IMR-90 (cell line): ENCODE measurements around the gene ARNT2. TPM values are rescaled to one million over a fixed set of nuclear protein-coding genes. Genes with fewer than 3 reads are reported as not detected.

ENCODE experiments used
- ATAC-seq: fragments of 200-7000 bp; cut with Tn5 transposase; 2 replicates; pipeline ENCODE4 v1.9.1; 2020; ENCODE audit warnings: low read depth, mild to moderate bottlenecking, moderate library complexity
- BruUV-seq: library from RNA; stranded (reverse); fragments of 400-500 nt; replicated peaks from 2 replicates; lab custom pipeline; 2021; lab: Mats Ljungman, UMichigan
- CTCF ChIA-PET: fragments of 300-600 bp; formaldehyde crosslinking; extraction: SDS; loops from one replicate; lab custom pipeline; 2021; ENCODE audit warnings: antibody characterized with exemption; lab: Yijun Ruan, JAX
- POLR2A ChIA-PET: fragments of 300-600 bp; sonication (Branson Sonifier 250); formaldehyde crosslinking; loops from one replicate; lab custom pipeline; 2022; ENCODE audit warnings: antibody characterized with exemption; ENCODE audit not compliant: unreplicated experiment; lab: Charles Lee
- DNase-seq: peaks from one replicate; pipeline ENCODE4 v3.0.0; 2013
- H2AFZ ChIP-seq: replicated peaks from 2 replicates; pipeline ENCODE3; 2013; ENCODE audit warnings: low read length, mild to moderate bottlenecking; ENCODE audit not compliant: poor library complexity
- H2AK5ac ChIP-seq: 2 replicates; pipeline ENCODE4 v1.6.1; 2013; ENCODE audit warnings: low read depth, low read length, inconsistent platforms
- H2AK9ac ChIP-seq: replicated peaks from 2 replicates; pipeline ENCODE3; 2013; ENCODE audit warnings: mild to moderate bottlenecking, low read depth, low read length, moderate library complexity; ENCODE audit not compliant: poor library complexity
- H2BK120ac ChIP-seq: 2 replicates; pipeline ENCODE4 v1.6.1; 2013; ENCODE audit warnings: low read depth, low read length, inconsistent platforms
- H2BK15ac ChIP-seq: 3 replicates; pipeline ENCODE4 v1.6.1; 2013; ENCODE audit warnings: low read depth, low read length, inconsistent platforms
- H2BK20ac ChIP-seq: 2 replicates; pipeline ENCODE4 v1.6.1; 2013; ENCODE audit warnings: low read depth, mild to moderate bottlenecking, inconsistent platforms, low read length, moderate library complexity
- H2BK5ac ChIP-seq: 2 replicates; pipeline ENCODE4 v1.6.1; 2013; ENCODE audit warnings: mild to moderate bottlenecking, low read depth, low read length, inconsistent platforms; ENCODE audit not compliant: poor library complexity, severe bottlenecking
- H3K14ac ChIP-seq: replicated peaks from 2 replicates; pipeline ENCODE4 v1.6.1; 2013; ENCODE audit warnings: low read depth, low read length, inconsistent platforms
- H3K18ac ChIP-seq: 2 replicates; pipeline ENCODE4 v1.6.1; 2013; ENCODE audit warnings: low read depth, low read length, control low read depth
- H3K23ac ChIP-seq: 2 replicates; pipeline ENCODE4 v1.6.1; 2013; ENCODE audit warnings: low read depth, low read length, inconsistent platforms
- H3K27ac ChIP-seq: 2 replicates; pipeline ENCODE4 v1.5.1; 2013; ENCODE audit warnings: mild to moderate bottlenecking, control low read depth, low read length; ENCODE audit not compliant: insufficient read depth
- H3K27me3 ChIP-seq: 2 replicates; pipeline ENCODE4 v1.6.1; 2013; ENCODE audit warnings: low read length; ENCODE audit not compliant: control insufficient read depth, insufficient read depth
- H3K36me3 ChIP-seq: 2 replicates; pipeline ENCODE4 v1.6.1; 2013; ENCODE audit warnings: low read length, mixed read lengths; ENCODE audit not compliant: control insufficient read depth, insufficient read depth
- H3K4ac ChIP-seq: 2 replicates; pipeline ENCODE4 v1.6.1; 2013; ENCODE audit warnings: low read depth, low read length, inconsistent platforms
- H3K4me1 ChIP-seq: 2 replicates; pipeline ENCODE4 v1.6.1; 2013; ENCODE audit warnings: low read length, mixed read lengths; ENCODE audit not compliant: control insufficient read depth, insufficient read depth
- H3K4me2 ChIP-seq: 2 replicates; pipeline ENCODE4 v1.6.1; 2013; ENCODE audit warnings: low read depth, mild to moderate bottlenecking, control low read depth, low read length, moderate library complexity
- H3K4me3 ChIP-seq: 2 replicates; pipeline ENCODE4 v1.5.1; 2013; ENCODE audit warnings: low read depth, mild to moderate bottlenecking, control low read depth, low read length, moderate library complexity; ENCODE audit not compliant: insufficient read depth
- H3K56ac ChIP-seq: 2 replicates; pipeline ENCODE4 v1.6.1; 2013; ENCODE audit warnings: low read length, inconsistent platforms; ENCODE audit not compliant: insufficient read depth; ENCODE audit errors: extremely low read depth
- H3K79me1 ChIP-seq, 2 experiments: 2 replicates each; pipeline ENCODE4 v1.6.1; 2013; ENCODE audit warnings: low read length in 2 of 2, inconsistent platforms in 1 of 2, low read depth in 1 of 2
- H3K9ac ChIP-seq: 2 replicates; pipeline ENCODE4 v1.6.1; 2013; ENCODE audit warnings: low read depth, low read length, control low read depth
- H3K9me1 ChIP-seq: 2 replicates; pipeline ENCODE4 v1.6.1; 2013; ENCODE audit warnings: low read length, inconsistent platforms; ENCODE audit not compliant: insufficient read depth
- H3K9me3 ChIP-seq: 2 replicates; pipeline ENCODE4 v1.6.1; 2013; ENCODE audit warnings: low read length; ENCODE audit not compliant: control insufficient read depth, insufficient read depth
- H4K20me1 ChIP-seq: 2 replicates; pipeline ENCODE4 v1.6.1; 2013; ENCODE audit warnings: low read length, inconsistent platforms; ENCODE audit not compliant: insufficient read depth
- H4K5ac ChIP-seq: 2 replicates; pipeline ENCODE4 v1.6.1; 2013; ENCODE audit warnings: mild to moderate bottlenecking, low read depth, low read length, control low read depth
- H4K8ac ChIP-seq, 2 experiments: 2 replicates each; pipeline ENCODE4 v1.6.1; 2013; ENCODE audit warnings: low read depth in 2 of 2, low read length in 2 of 2, control low read depth in 1 of 2, inconsistent platforms in 1 of 2
- H4K91ac ChIP-seq: 2 replicates; pipeline ENCODE4 v1.6.1; 2013; ENCODE audit warnings: low read depth, low read length, inconsistent platforms; ENCODE audit not compliant: insufficient read depth
- BHLHE40 ChIP-seq: fragments of 150-350 bp; IDR thresholded peaks from 2 replicates; pipeline ENCODE4 v1.6.1; 2016; ENCODE audit warnings: mild to moderate bottlenecking, low read depth, low read length
- CEBPB ChIP-seq: IDR thresholded peaks from 2 replicates; pipeline ENCODE4 v1.6.1; 2012; ENCODE audit warnings: low read depth, low read length, improper control_type of control experiment
- CHD1 ChIP-seq: IDR thresholded peaks from 2 replicates; pipeline ENCODE4 v1.6.1; 2012; ENCODE audit warnings: low read depth, low read length, improper control_type of control experiment
- FOS ChIP-seq: fragments of 150-350 bp; IDR thresholded peaks from 2 replicates; pipeline ENCODE4 v1.6.1; 2016; ENCODE audit warnings: low read depth, low read length
- MAFK ChIP-seq: IDR thresholded peaks from 2 replicates; pipeline ENCODE4 v1.6.1; 2012; ENCODE audit warnings: low read depth, low read length, improper control_type of control experiment
- MAZ ChIP-seq: IDR thresholded peaks from 2 replicates; pipeline ENCODE4 v1.6.1; 2012; ENCODE audit warnings: low read depth, mild to moderate bottlenecking, low read length, improper control_type of control experiment, moderate library complexity, borderline replicate concordance
- MXI1 ChIP-seq: IDR thresholded peaks from 2 replicates; pipeline ENCODE4 v1.6.1; 2012; ENCODE audit warnings: low read depth, mild to moderate bottlenecking, low read length, moderate library complexity, borderline replicate concordance
- NFE2L2 ChIP-seq: fragments of 150-350 bp; IDR thresholded peaks from 2 replicates; pipeline ENCODE4 v1.6.1; 2016; ENCODE audit warnings: low read depth, mild to moderate bottlenecking, low read length
- POLR2A ChIP-seq: IDR thresholded peaks from 2 replicates; pipeline ENCODE4 v1.6.1; 2012; ENCODE audit warnings: mild to moderate bottlenecking, low read depth, low read length
- RCOR1 ChIP-seq: IDR thresholded peaks from 2 replicates; pipeline ENCODE4 v1.6.1; 2012; ENCODE audit warnings: mild to moderate bottlenecking, low read length, improper control_type of control experiment; ENCODE audit not compliant: insufficient replicate concordance
- RFX5 ChIP-seq: IDR thresholded peaks from 2 replicates; pipeline ENCODE4 v1.8.0; 2012; ENCODE audit warnings: low read depth, mild to moderate bottlenecking, low read length, moderate library complexity
- SMC3 ChIP-seq: fragments of 150-350 bp; IDR thresholded peaks from 2 replicates; pipeline ENCODE4 v1.6.1; 2016; ENCODE audit warnings: low read depth, mild to moderate bottlenecking, antibody characterized with exemption, low read length, moderate library complexity
- WGBS, 2 experiments: methylation state at CpG; one replicate each; pipeline versions ENCODE4 v1.1.5 to v1.1.7; 2013; ENCODE audit warnings: missing lambda C conversion rate in 2 of 2; ENCODE audit not compliant: insufficient read length in 1 of 2; ENCODE audit errors: extremely low coverage in 2 of 2; 5-methylcytosine and 5-hydroxymethylcytosine counted together
- dilution Hi-C: fragments of 300-500 bp; cut with HindIII; formaldehyde crosslinking; loops from one replicate; pipeline ENCODE4 v1.14.3; 2018; ENCODE audit warnings: low sequenced_read_pairs; ENCODE audit not compliant: unreplicated experiment
- in situ Hi-C: fragments of 300-500 bp; cut with MboI; formaldehyde crosslinking; loops from 3 replicates; pipeline ENCODE4 v1.14.3; 2019; ENCODE audit warnings: low sequenced_read_pairs, inconsistent platforms, mixed read lengths
- intact Hi-C: fragments of 100-400 bp; cut with micrococcal nuclease; formaldehyde crosslinking; loops from 2 replicates; pipeline ENCODE4 v1.10.0; 2022
- polyA plus RNA-seq, 3 experiments: library from polyadenylated mRNA; depleted of rRNA; stranded (reverse); fragments of >200 nt; gene quantifications; 2 replicates each; pipeline ENCODE4 v1.2.3, GENCODE V29; 2012; ENCODE audit warnings: low replicate concordance in 1 of 3
- total RNA-seq: library from RNA; depleted of rRNA; stranded (reverse); fragments of >200 nt; gene quantifications from 2 replicates; pipeline ENCODE4 v1.2.3, GENCODE V29; 2012
- TF ChIP-seq, protein P1 (sequence below): fragments of 150-350 bp; IDR thresholded peaks from 2 replicates; pipeline ENCODE4 v1.6.1; 2016; ENCODE audit warnings: low read depth, mild to moderate bottlenecking, low read length, moderate library complexity, borderline replicate concordance
- TF ChIP-seq, protein P2 (sequence below): conservative IDR thresholded peaks from 2 replicates; pipeline ENCODE4 v1.5.1; 2012; ENCODE audit warnings: mild to moderate bottlenecking, low read depth, low read length, improper control_type of control experiment
- TF ChIP-seq, protein P3 (sequence below): fragments of 150-350 bp; IDR thresholded peaks from 2 replicates; pipeline ENCODE4 v1.6.1; 2017; ENCODE audit warnings: mild to moderate bottlenecking, antibody characterized with exemption, low read length, low read depth

The ARNT2 gene
- total and polyA plus RNA-seq, 2 of the 4 experiments (the other 2 are of a cell fraction) = 18.2 to 19.0 TPM

DNA sequence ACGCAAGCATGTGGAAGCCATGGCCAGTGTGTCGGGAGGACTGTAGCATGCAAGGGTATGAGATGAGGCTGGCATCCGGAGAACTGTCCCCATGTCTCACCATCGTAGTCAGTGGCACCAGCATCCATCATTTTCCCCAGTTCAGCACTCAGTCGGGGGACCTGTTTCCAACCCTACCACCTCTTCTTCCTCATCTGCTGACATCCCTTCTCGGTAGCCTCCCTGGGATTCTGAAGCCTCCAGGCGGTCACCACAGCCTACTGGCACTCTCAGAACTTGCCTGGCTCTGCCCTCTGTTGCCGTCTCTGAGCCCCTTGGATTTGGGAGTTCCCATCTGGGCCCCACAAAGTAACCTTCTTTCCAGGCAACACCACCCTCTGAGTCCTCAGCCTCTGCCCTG is 159.9 kb downstream of the ARNT2 start:
- dilution Hi-C loops = no loop called here

More for the DNA sequence above, 159.9 kb downstream of the ARNT2 start:
- intact Hi-C loops (no loop called here), in situ Hi-C loops (no loop called here)
- DNase-seq (no peak), ATAC-seq (no peak)
- peaks cover 36% of the 10 kb centered on the region for H3K36me3 ChIP-seq
- H4K5ac ChIP-seq = no peak overlapping the region
- H3K9ac ChIP-seq = no peak overlapping the region
- H2BK5ac ChIP-seq = no peak overlapping the region
- peak overlapping the region; percentile 17; the same call in 1 of the 2 replicates for H4K91ac ChIP-seq
- 100% methylated on average over 2 of the region's 8 CpGs; no CpG with 5 or more reads in 1 of the 2 experiments for WGBS, 2 experiments
- H3K4ac ChIP-seq = peak overlapping the region; percentile 26; the same call in 1 of the 2 replicates
- no peak overlapping the region for H4K8ac ChIP-seq
- H3K27me3 ChIP-seq = no peaks in the 10 kb centered on the region
- no TSS peak for BruUV-seq
- no peaks in the 10 kb centered on the region for H3K9me3 ChIP-seq
- H2AFZ ChIP-seq = no peak overlapping the region
- H3K4me2 ChIP-seq = no peak overlapping the region
- peak overlapping the region; percentile 9; the same call in 1 of the 2 replicates for H2BK120ac ChIP-seq
- H2AK9ac ChIP-seq = no peak overlapping the region
- H3K14ac ChIP-seq = no peak overlapping the region
- no peak overlapping the region for H3K56ac ChIP-seq
- ChIA-PET POLR2A (no interaction called here), CTCF (no interaction called here)
- TF ChIP-seq FOS (no peak), SMC3 (no peak), MAFK (no peak), RFX5 (no peak), NFE2L2 (no peak), RCOR1 (no peak), BHLHE40 (no peak), CHD1 (no peak), MXI1 (no peak), POLR2A (no peak), CEBPB (no peak), MAZ (no peak)
- TF ChIP-seq, protein P1, sequence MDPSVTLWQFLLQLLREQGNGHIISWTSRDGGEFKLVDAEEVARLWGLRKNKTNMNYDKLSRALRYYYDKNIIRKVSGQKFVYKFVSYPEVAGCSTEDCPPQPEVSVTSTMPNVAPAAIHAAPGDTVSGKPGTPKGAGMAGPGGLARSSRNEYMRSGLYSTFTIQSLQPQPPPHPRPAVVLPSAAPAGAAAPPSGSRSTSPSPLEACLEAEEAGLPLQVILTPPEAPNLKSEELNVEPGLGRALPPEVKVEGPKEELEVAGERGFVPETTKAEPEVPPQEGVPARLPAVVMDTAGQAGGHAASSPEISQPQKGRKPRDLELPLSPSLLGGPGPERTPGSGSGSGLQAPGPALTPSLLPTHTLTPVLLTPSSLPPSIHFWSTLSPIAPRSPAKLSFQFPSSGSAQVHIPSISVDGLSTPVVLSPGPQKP = no peak
- TF ChIP-seq, protein P2, sequence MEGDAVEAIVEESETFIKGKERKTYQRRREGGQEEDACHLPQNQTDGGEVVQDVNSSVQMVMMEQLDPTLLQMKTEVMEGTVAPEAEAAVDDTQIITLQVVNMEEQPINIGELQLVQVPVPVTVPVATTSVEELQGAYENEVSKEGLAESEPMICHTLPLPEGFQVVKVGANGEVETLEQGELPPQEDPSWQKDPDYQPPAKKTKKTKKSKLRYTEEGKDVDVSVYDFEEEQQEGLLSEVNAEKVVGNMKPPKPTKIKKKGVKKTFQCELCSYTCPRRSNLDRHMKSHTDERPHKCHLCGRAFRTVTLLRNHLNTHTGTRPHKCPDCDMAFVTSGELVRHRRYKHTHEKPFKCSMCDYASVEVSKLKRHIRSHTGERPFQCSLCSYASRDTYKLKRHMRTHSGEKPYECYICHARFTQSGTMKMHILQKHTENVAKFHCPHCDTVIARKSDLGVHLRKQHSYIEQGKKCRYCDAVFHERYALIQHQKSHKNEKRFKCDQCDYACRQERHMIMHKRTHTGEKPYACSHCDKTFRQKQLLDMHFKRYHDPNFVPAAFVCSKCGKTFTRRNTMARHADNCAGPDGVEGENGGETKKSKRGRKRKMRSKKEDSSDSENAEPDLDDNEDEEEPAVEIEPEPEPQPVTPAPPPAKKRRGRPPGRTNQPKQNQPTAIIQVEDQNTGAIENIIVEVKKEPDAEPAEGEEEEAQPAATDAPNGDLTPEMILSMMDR = no peak
- TF ChIP-seq, protein P3, sequence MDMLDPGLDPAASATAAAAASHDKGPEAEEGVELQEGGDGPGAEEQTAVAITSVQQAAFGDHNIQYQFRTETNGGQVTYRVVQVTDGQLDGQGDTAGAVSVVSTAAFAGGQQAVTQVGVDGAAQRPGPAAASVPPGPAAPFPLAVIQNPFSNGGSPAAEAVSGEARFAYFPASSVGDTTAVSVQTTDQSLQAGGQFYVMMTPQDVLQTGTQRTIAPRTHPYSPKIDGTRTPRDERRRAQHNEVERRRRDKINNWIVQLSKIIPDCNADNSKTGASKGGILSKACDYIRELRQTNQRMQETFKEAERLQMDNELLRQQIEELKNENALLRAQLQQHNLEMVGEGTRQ = no peak
- H3K9me1 ChIP-seq = peaks cover 29% of the 10 kb centered on the region
- no peaks in the 10 kb centered on the region for H4K20me1 ChIP-seq
- H3K18ac ChIP-seq = no peak overlapping the region
- H2BK20ac ChIP-seq = no peak overlapping the region
- H3K4me3 ChIP-seq = no peak overlapping the region
- no peak overlapping the region for H3K27ac ChIP-seq
- H3K79me1 ChIP-seq = peaks cover 8 to 22% of the 10 kb centered on the region in 2 experiments; a peak in 3 of 4 replicates
- peak overlapping the region; percentile 71 for H2AK5ac ChIP-seq
- peaks cover 14% of the 10 kb centered on the region for H3K4me1 ChIP-seq
- H3K23ac ChIP-seq = no peak overlapping the region
- H2BK15ac ChIP-seq = no peak overlapping the region; the same call in 2 of the 3 replicates
